GM21367 (cell line): Measurements from ENCODE around the gene KIF13A.
"Not testable (repeated sequence)": the region's sequence is repeated elsewhere in the genome, so short reads cannot be mapped to it uniquely, and the experiment has no call there.

Experiments used
- ATAC-seq: cut with Tn5 transposase; IDR thresholded peaks from one replicate; pipeline ENCODE4 v1.9.1; 2021; ENCODE audit not compliant: unreplicated experiment

KIF13A gene

GRCh38 chr6:17740559-17741220 lies 246.7 kb downstream of the KIF13A start:
- ATAC-seq, result no peak

GRCh38 chr6:17737704-17738252 lies 249.7 kb downstream of the KIF13A start:
- no peak for ATAC-seq

DNA sequence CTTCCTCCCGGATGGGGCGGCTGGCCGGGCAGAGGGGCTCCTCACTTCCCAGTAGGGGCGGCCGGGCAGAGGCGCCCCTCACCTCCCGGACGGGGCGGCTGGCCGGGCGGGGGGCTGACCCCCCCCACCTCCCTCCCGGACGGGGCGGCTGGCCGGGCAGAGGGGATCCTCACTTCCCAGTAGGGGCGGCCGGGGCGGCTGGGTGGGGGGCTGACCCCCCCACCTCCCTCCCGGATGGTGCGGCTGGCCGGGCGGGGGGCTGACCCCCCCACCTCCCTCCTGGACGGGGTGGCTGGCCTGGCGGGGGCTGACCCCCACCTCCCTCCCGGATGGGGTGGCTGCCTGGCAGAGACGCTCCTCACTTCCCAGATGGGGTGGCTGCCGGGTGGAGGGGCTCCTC lies 252.1 kb downstream of the KIF13A start:
- not testable (repeated sequence) for ATAC-seq

- no peak for ATAC-seq
Observed at GRCh38 chr6:17730078-17730704, 257.2 kb downstream of the KIF13A start.

GRCh38 chr6:17729223-17730077 lies 258.0 kb downstream of the KIF13A start:
- no peak for ATAC-seq

- no peak for ATAC-seq
Observed at GRCh38 chr6:17728551-17729222, 258.7 kb downstream of the KIF13A start.

- no peak for ATAC-seq
Observed at GRCh38 chr6:17725083-17725482, 262.4 kb downstream of the KIF13A start.

GRCh38 chr6:17724341-17724740 lies 263.1 kb downstream of the KIF13A start:
- no peak for ATAC-seq

GRCh38 chr6:17721671-17722070 lies 265.8 kb downstream of the KIF13A start:
- no peak for ATAC-seq

DNA sequence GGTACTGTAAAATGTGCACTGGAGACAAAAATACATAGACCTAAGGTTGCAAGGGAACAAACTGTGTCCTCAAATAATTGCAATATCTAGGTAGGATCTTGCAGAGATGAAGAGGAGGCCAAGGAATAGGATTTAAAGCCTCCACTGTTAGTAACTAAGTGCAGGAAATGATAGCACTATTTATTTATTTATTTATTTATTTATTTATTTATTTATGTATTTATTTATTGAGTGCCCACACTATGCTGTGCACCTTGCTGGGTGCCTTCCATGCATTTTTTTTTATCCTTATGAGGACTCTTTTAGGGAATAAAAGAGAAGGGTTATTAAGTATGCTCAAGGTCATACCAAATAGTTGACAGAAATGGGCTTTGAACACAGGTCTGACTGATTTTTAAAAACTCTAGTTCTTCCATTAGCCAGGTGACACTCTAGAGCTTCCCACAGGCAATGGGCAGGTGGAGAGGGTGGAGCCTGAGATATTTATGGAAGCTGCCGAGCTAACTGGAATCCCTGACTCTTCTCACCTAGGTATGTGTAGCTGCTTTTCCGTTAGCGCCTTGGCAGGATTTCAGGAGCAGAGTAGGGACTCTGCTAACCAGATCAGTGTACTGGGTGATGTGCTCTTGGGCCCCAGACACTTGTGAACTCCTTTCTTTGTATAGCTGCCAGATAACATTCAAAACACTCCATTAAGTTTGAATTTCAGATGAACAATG lies 268.0 kb downstream of the KIF13A start:
- ATAC-seq, result no peak

DNA sequence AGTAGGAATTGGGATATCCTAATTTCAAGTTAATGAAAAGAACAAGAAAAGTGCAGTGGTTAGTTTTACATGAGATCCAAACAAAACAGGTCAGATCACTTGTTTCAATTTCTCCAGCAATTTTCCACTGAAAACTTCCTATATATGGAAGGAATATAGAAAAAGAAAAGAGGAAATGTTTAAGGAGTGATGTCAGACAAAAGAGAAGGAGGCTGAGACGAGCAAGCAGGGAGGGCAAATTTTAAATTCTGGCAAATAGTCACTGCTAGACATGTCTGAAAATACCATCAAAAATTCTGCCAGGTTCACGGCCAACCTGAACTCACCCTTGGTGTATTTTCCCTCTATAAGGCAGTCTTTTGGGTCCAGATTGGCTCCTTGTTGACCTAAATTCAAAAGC lies 271.2 kb downstream of the KIF13A start:
- ATAC-seq, result no peak

- peak; percentile 78 for ATAC-seq
Observed at GRCh38 chr6:17714879-17715851, 272.3 kb downstream of the KIF13A start.

GRCh38 chr6:17714177-17714576 lies 273.3 kb downstream of the KIF13A start:
- no peak for ATAC-seq

- ATAC-seq, result no peak
Observed at GRCh38 chr6:17712576-17712975, 274.9 kb downstream of the KIF13A start.

- no peak for ATAC-seq
Observed at GRCh38 chr6:17710331-17710730, 277.1 kb downstream of the KIF13A start.

DNA sequence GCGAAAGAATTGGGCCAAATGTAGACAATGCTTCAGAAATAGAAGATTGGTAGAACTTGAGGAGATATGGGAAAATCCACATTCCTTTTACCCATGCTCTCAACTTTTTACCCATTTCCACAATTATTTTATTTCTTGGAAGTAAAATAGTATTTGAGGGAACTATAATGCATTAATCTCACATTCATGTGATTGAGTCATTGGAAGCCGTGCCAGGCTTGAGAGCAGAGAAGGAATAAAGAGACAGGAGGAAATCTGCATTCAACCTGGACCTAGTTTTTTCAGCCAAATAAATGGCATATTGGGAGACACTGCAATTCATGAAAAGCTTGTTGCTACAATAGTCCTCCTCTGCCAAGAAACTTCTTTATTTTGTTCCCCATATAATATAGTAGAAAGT lies 278.0 kb downstream of the KIF13A start:
- no peak for ATAC-seq
